AG04450 (cell line): Measurements from ENCODE around the gene CARS1. TPM values are rescaled to one million over a fixed set of nuclear protein-coding genes. Genes with fewer than 3 reads are reported as not detected.

Experiments
- CTCF ChIA-PET: fragments of 300-600, 350-600 bp; formaldehyde crosslinking; extraction: SDS; loops from one replicate; lab custom pipeline; 2022; ENCODE audit warnings: antibody characterized with exemption, inconsistent platforms; lab: Charles Lee
- POLR2A ChIA-PET: fragments of 350-600 bp; formaldehyde crosslinking; extraction: SDS; loops from one replicate; lab custom pipeline; 2021; ENCODE audit warnings: antibody characterized with exemption, inconsistent platforms; lab: Yijun Ruan, JAX
- DNase-seq: peaks from one replicate; pipeline ENCODE4 v3.0.0-alpha.2; 2011; ENCODE audit warnings: low read depth, low spot score
- H3K27ac ChIP-seq: one replicate; pipeline ENCODE4 v1.5.1; 2012; ENCODE audit warnings: low read depth, low read length, control low read depth
- H3K27me3 ChIP-seq: one replicate; pipeline ENCODE4 v1.6.0; 2012; ENCODE audit warnings: low read length; ENCODE audit not compliant: control insufficient read depth, insufficient read depth
- H3K4me3 ChIP-seq: 2 replicates; pipeline ENCODE4 v1.5.1; 2011; ENCODE audit warnings: mild to moderate bottlenecking, low read depth, low read length, control low read depth
- H3K9me3 ChIP-seq: 2 replicates; pipeline ENCODE4 v1.5.1; 2012; ENCODE audit warnings: low read length; ENCODE audit not compliant: control insufficient read depth, insufficient read depth
- CTCF ChIP-seq: IDR thresholded peaks from 2 replicates; pipeline ENCODE4 v1.5.1; 2011; ENCODE audit warnings: low read depth, low read length, control low read depth, inconsistent platforms
- polyA plus RNA-seq: library from polyadenylated mRNA; depleted of rRNA; stranded (reverse); fragments of >200 nt; gene quantifications from 2 replicates; pipeline ENCODE4 v1.2.3, GENCODE V29; 2011

CARS1 gene
- polyA plus RNA-seq, 1 experiment, result 139 TPM

GRCh38 chr11:3015796-3016195 is 41.4 kb downstream of the CARS1 start:
- H3K4me3 ChIP-seq, result no peak overlapping the region
- no peak for TF ChIP-seq CTCF
- H3K27me3 ChIP-seq, result no peaks in the 10 kb centered on the region
- no peak for DNase-seq
- no peak overlapping the region for H3K27ac ChIP-seq
- H3K9me3 ChIP-seq, result peaks cover 4% of the 10 kb centered on the region
- ChIA-PET CTCF (interaction anchor here (1.1 to 1.4 kb wide), 2 partner anchors 22 to 484 kb away, joined by 4 read pairs; no protein-coding TSS in a partner anchor), POLR2A (interaction anchor here (0.7 to 1.0 kb wide), 2 partner anchors 24 to 363 kb away, joined by 3 to 4 read pairs; partner anchors contain the start of genes NAP1L4 and ZNF195)

DNA sequence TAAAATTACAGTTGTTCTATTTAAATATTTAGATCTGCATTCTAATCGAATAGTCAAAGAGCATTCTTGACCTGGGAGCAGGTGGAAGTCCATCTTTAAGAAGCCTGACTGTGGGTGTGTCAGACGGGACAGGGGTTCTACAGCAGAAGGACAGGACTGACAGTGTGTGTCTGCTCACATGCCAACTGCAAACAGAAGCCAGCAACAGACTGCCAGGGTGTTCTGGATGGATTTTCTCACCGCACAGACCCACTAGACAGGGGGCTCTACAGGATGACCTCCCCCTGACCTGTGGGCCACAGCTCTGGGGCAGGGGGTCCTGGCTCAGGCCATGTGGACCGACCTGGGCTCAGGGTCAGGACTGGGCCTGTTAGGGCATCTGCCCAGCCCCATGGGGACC is 42.3 kb downstream of the CARS1 start:
- Histone ChIP-seq H3K4me3 (no peak overlapping the region), H3K9me3 (peaks cover 4% of the 10 kb centered on the region), H3K27me3 (no peaks in the 10 kb centered on the region), H3K27ac (no peak overlapping the region)
- POLR2A ChIA-PET, result interaction anchor here (0.7 to 1.0 kb wide), 2 partner anchors 23 to 364 kb away, joined by 3 to 4 read pairs; partner anchors contain the start of genes NAP1L4 and ZNF195
- no peak for TF ChIP-seq CTCF
- CTCF ChIA-PET, result interaction anchor here (0.6 to 1.4 kb wide), 3 partner anchors 22 to 484 kb away, joined by 3 to 4 read pairs (median 4); no protein-coding TSS in a partner anchor
- no peak for DNase-seq

DNA sequence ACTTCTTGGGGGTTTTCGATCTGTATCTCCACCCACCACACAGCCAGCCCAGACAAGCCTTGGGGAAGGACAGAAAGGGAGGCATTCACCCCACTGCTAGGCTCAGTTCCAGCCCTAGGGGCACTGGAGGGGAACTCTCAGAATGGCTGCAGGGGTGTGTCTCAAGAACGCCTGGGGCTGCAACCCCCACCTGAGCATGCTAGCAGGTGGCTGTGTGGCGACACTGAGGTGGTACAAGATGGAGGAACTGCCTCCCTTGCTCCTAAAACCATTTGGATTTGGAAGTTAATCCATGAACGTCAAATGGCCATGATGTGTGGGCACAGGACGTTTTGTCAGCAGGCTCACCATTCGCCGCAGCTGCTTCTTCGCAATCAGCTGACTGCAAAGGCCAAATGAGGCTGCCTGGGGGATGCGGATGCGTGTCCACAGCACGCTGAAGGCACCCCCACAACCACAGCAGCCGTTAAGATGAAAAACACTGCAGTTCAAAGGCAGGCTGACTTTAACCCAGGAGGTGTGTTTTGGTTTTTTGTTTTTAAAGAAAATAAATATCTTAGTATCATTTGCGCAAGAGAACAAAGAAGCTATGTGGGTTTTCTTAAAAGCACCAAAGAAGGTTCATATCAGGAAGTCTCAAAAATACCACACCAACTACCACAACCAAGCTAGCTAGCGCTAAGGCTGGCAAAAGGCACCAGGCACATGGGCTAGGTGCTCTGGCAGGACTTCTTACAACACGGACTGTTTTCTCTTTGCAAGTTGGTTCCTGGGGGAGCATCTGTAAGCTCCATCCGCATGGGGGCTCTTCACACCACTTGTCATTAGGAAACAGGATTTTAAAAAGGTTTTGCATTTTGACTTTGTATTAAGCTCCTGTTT is 42.9 kb downstream of the CARS1 start:
- CTCF ChIA-PET, result interaction anchor here (0.6 to 1.4 kb wide), 3 partner anchors 23 to 483 kb away, joined by 3 to 4 read pairs (median 4); no protein-coding TSS in a partner anchor
- peaks cover 4% of the 10 kb centered on the region for H3K9me3 ChIP-seq
- TF ChIP-seq CTCF, result no peak
- POLR2A ChIA-PET, result interaction anchor here (1.0 to 1.1 kb wide), 2 partner anchors 15 to 365 kb away, joined by 4 to 5 read pairs; partner anchors contain the start of gene ZNF195
- peak overlapping the region; percentile 24 for H3K27ac ChIP-seq
- no peak overlapping the region for H3K4me3 ChIP-seq
- H3K27me3 ChIP-seq, result no peaks in the 10 kb centered on the region
- no peak for DNase-seq

GRCh38 chr11:3011891-3012885 is 45.0 kb downstream of the CARS1 start:
- no peak for DNase-seq
- H3K27me3 ChIP-seq, result no peaks in the 10 kb centered on the region
- POLR2A ChIA-PET, result interaction anchor here (0.9 kb wide), 1 partner anchor 38 kb away, joined by 3 read pairs; no protein-coding TSS in a partner anchor
- no peak overlapping the region for H3K27ac ChIP-seq
- CTCF ChIA-PET, result interaction anchor here (0.6 to 0.7 kb wide), 2 partner anchors 36 to 45 kb away, joined by 3 to 5 read pairs; no protein-coding TSS in a partner anchor
- peaks cover 4% of the 10 kb centered on the region for H3K9me3 ChIP-seq
- no peak overlapping the region for H3K4me3 ChIP-seq
- TF ChIP-seq CTCF, result no peak
